HAP-1 (cell line): ENCODE results near the gene OPRL1.

Source experiments
- DNase-seq, 2 experiments: peaks; one replicate each; pipeline ENCODE4 v3.0.0-alpha.2; 2016 to 2020; ENCODE audit warnings: low spot score in 2 of 2
- H3K27me3 ChIP-seq: fragments of 250-450 bp; sonication (Bioruptor Pico); 2 replicates; pipeline ENCODE4 v1.5.1; 2020; ENCODE audit warnings: low read depth, mild to moderate bottlenecking, moderate library complexity
- H3K36me3 ChIP-seq: fragments of 250-450 bp; sonication (Bioruptor Pico); replicated peaks from 2 replicates; pipeline ENCODE4 v1.5.1; 2020; ENCODE audit warnings: mild to moderate bottlenecking
- H3K4me1 ChIP-seq: fragments of 250-450 bp; sonication (Bioruptor Pico); 2 replicates; pipeline ENCODE4 v1.5.1; 2020; ENCODE audit warnings: mild to moderate bottlenecking
- H3K4me3 ChIP-seq: fragments of 250-450 bp; sonication (Bioruptor Pico); 2 replicates; pipeline ENCODE4 v1.5.1; 2020; ENCODE audit warnings: mild to moderate bottlenecking, moderate library complexity
- H3K9me3 ChIP-seq: fragments of 250-450 bp; sonication (Bioruptor Pico); 2 replicates; pipeline ENCODE4 v1.5.1; 2020; ENCODE audit warnings: mild to moderate bottlenecking, moderate library complexity
- in situ Hi-C: fragments of 300-500 bp; cut with MboI; formaldehyde crosslinking; loops from 3 replicates; pipeline ENCODE4 v1.14.3; 2020; ENCODE audit warnings: low sequenced_read_pairs, inconsistent platforms, mixed read lengths

OPRL1 gene

GRCh38 chr20:64080013-64080812, at the start of gene OPRL1:
Gene OPRL1, plus strand, starts transcription at chr20:64080082. Its CDS starts 12,639 bp downstream, at chr20:64092721.
- Histone ChIP-seq H3K27me3 (no peaks in the 10 kb centered on the region), H3K4me3 (peak within 1 kb of the TSS; percentile 63), H3K4me1 (peaks cover 17% of the 10 kb centered on the region), H3K36me3 (no peaks in the 10 kb centered on the region), H3K9me3 (no peaks in the 10 kb centered on the region; the same call in 1 of the 2 replicates)
- in situ Hi-C loops: no loop called here
- DNase-seq: peak in 1 of 2 experiments; percentile 1

GRCh38 chr20:64030371-64031134, 49.3 kb upstream of the OPRL1 start:
- no peak for DNase-seq
- Histone ChIP-seq H3K36me3 (peaks cover 55% of the 10 kb centered on the region), H3K4me1 (no peaks in the 10 kb centered on the region), H3K27me3 (no peaks in the 10 kb centered on the region), H3K9me3 (no peaks in the 10 kb centered on the region), H3K4me3 (no peak overlapping the region)
- in situ Hi-C loops: no loop called here

GRCh38 chr20:64031822-64032314, 48.0 kb upstream of the OPRL1 start:
- no peak for DNase-seq
- H3K36me3 ChIP-seq: peaks cover 42% of the 10 kb centered on the region
- H3K4me1 ChIP-seq: no peaks in the 10 kb centered on the region
- H3K9me3 ChIP-seq: no peaks in the 10 kb centered on the region
- in situ Hi-C loops: no loop called here
- H3K27me3 ChIP-seq: no peaks in the 10 kb centered on the region
- H3K4me3 ChIP-seq: no peak overlapping the region

GRCh38 chr20:64032706-64033624, 46.9 kb upstream of the OPRL1 start:
- H3K4me1 ChIP-seq: no peaks in the 10 kb centered on the region
- peaks cover 31% of the 10 kb centered on the region for H3K36me3 ChIP-seq
- no peaks in the 10 kb centered on the region for H3K27me3 ChIP-seq
- H3K4me3 ChIP-seq: no peak overlapping the region
- no peak for DNase-seq
- in situ Hi-C loops: no loop called here
- H3K9me3 ChIP-seq: no peaks in the 10 kb centered on the region

- H3K4me1 ChIP-seq: no peaks in the 10 kb centered on the region; the same call in 1 of the 2 replicates
- no peak for DNase-seq
- peaks cover 22% of the 10 kb centered on the region for H3K36me3 ChIP-seq
- no peaks in the 10 kb centered on the region for H3K9me3 ChIP-seq
- in situ Hi-C loops: no loop called here
- H3K4me3 ChIP-seq: no peak overlapping the region
- no peaks in the 10 kb centered on the region for H3K27me3 ChIP-seq
Observed at GRCh38 chr20:64033981-64034493, 45.8 kb upstream of the OPRL1 start.

- peaks cover 13% of the 10 kb centered on the region for H3K36me3 ChIP-seq
- H3K9me3 ChIP-seq: no peaks in the 10 kb centered on the region
- peaks cover 3% of the 10 kb centered on the region; the same call in 1 of the 2 replicates for H3K4me1 ChIP-seq
- in situ Hi-C loops: no loop called here
- no peak for DNase-seq
- no peak overlapping the region for H3K4me3 ChIP-seq
- H3K27me3 ChIP-seq: no peaks in the 10 kb centered on the region
Observed at GRCh38 chr20:64035066-64035932, 44.6 kb upstream of the OPRL1 start.

- DNase-seq: no peak
- peaks cover 3% of the 10 kb centered on the region; the same call in 1 of the 2 replicates for H3K4me1 ChIP-seq
Observed at GRCh38 chr20:64035933-64036345, 43.9 kb upstream of the OPRL1 start, which contains the start of gene C20orf204. Gene C20orf204, plus strand, starts transcription at chr20:64036182. Its CDS starts 142 bp downstream, at chr20:64036324.

GRCh38 chr20:64036346-64037198, 43.3 kb upstream of the OPRL1 start:
- in situ Hi-C loops: no loop called here
- Histone ChIP-seq H3K36me3 (peaks cover 9% of the 10 kb centered on the region), H3K9me3 (no peaks in the 10 kb centered on the region), H3K4me3 (no peak overlapping the region), H3K4me1 (peaks cover 3% of the 10 kb centered on the region; the same call in 1 of the 2 replicates), H3K27me3 (no peaks in the 10 kb centered on the region)
- no peak for DNase-seq

More at GRCh38 chr20:64035933-64036345, 43.9 kb upstream of the OPRL1 start, which contains the start of gene C20orf204:
- Histone ChIP-seq H3K36me3 (peaks cover 9% of the 10 kb centered on the region), H3K27me3 (no peaks in the 10 kb centered on the region), H3K4me3 (no peak within 1 kb of the TSS), H3K9me3 (no peaks in the 10 kb centered on the region)
- in situ Hi-C loops: no loop called here

- no peaks in the 10 kb centered on the region for H3K9me3 ChIP-seq
- DNase-seq: no peak
- 0 out of 2 replicates have a peak, but pooled peaks cover under 1% of the 10 kb centered on the region for H3K27me3 ChIP-seq
- H3K36me3 ChIP-seq: peaks cover 6% of the 10 kb centered on the region
- H3K4me3 ChIP-seq: no peak overlapping the region
- in situ Hi-C loops: no loop called here
- H3K4me1 ChIP-seq: peaks cover 7% of the 10 kb centered on the region; the same call in 1 of the 2 replicates
Observed at GRCh38 chr20:64037199-64037497, 42.7 kb upstream of the OPRL1 start.

GRCh38 chr20:64037498-64038213, 42.2 kb upstream of the OPRL1 start:
- Histone ChIP-seq H3K4me3 (no peak overlapping the region), H3K27me3 (0 out of 2 replicates have a peak, but pooled peaks cover 2% of the 10 kb centered on the region), H3K4me1 (peaks cover 10% of the 10 kb centered on the region; the same call in 1 of the 2 replicates), H3K9me3 (no peaks in the 10 kb centered on the region), H3K36me3 (peaks cover 6% of the 10 kb centered on the region)
- in situ Hi-C loops: no loop called here
- no peak for DNase-seq

- in situ Hi-C loops: no loop called here
- DNase-seq: peak in 1 of 2 experiments; percentile 52
- H3K36me3 ChIP-seq: peaks cover 6% of the 10 kb centered on the region
- H3K9me3 ChIP-seq: no peaks in the 10 kb centered on the region
- H3K4me1 ChIP-seq: peaks cover 10% of the 10 kb centered on the region; the same call in 1 of the 2 replicates
- peak overlapping the region; percentile 38; the same call in 1 of the 2 replicates for H3K4me3 ChIP-seq
- 0 out of 2 replicates have a peak, but pooled peaks cover 2% of the 10 kb centered on the region for H3K27me3 ChIP-seq
Observed at GRCh38 chr20:64038224-64038564, 41.7 kb upstream of the OPRL1 start.
